Measurements from ENCODE around the gene SOX6. TPM values are rescaled to one million over a fixed set of nuclear protein-coding genes. Genes with fewer than 3 reads are reported as not detected.

The SOX6 gene
- total RNA-seq, 3 donors from 2014 or later = 2.0 to 8.0 (median 7.9) TPM

DNA sequence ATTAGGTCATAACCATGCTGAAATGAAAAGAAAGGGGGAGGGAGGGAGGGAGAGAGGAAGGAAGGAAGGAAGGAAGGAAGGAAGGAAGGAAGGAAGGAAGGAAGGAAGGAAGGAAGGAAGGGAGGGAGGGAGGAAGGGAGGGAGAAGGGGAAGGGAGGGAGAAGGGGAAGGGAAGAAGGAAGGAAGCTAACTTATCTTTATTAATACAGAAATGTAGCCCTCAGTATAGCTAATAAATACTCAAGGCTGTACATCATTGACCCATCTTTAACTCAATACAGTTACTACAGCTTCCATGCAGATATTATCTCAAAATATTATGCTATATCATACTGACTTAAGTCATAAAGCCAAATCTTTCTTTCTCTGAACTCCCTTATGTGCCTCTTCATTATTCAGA, 17.4 kb upstream of the SOX6 start:
- H3K27me3 ChIP-seq = no peaks in the 10 kb centered on the region

GRCh38 chr11:16372355-16372754, 16.0 kb upstream of the SOX6 start:
- Histone ChIP-seq H3K27me3 (no peaks in the 10 kb centered on the region), H3K4me3 (no peak overlapping the region), H3K4me1 (no peaks in the 10 kb centered on the region), H3K9me3 (no peaks in the 10 kb centered on the region), H3K27ac (no peak overlapping the region), H3K36me3 (no peaks in the 10 kb centered on the region)
- intact Hi-C loops (cut with DNase I; ENCODE audit: low total_unique reads) = no loop called here
- TF ChIP-seq POLR2AphosphoS5 (IDR thresholded peaks at IDR 0.05) = no peak
- TF ChIP-seq POLR2A (IDR thresholded peaks at IDR 0.05) = no peak
- TF ChIP-seq CTCF (IDR thresholded peaks at IDR 0.05) = no peak
- no peak for DNase-seq (ENCODE audit: low spot score in 2 of 2)

More for the DNA sequence above, 17.4 kb upstream of the SOX6 start:
- intact Hi-C loops (cut with DNase I; ENCODE audit: low total_unique reads) = no loop called here
- no peak for DNase-seq (ENCODE audit: low spot score in 2 of 2)
- Histone ChIP-seq H3K9me3 (no peaks in the 10 kb centered on the region), H3K4me3 (no peak overlapping the region), H3K4me1 (no peaks in the 10 kb centered on the region), H3K27ac (no peak overlapping the region), H3K36me3 (no peaks in the 10 kb centered on the region)
- no peak for TF ChIP-seq CTCF (IDR thresholded peaks at IDR 0.05)
- TF ChIP-seq POLR2AphosphoS5 (IDR thresholded peaks at IDR 0.05) = no peak
- TF ChIP-seq POLR2A (IDR thresholded peaks at IDR 0.05) = no peak

DNA sequence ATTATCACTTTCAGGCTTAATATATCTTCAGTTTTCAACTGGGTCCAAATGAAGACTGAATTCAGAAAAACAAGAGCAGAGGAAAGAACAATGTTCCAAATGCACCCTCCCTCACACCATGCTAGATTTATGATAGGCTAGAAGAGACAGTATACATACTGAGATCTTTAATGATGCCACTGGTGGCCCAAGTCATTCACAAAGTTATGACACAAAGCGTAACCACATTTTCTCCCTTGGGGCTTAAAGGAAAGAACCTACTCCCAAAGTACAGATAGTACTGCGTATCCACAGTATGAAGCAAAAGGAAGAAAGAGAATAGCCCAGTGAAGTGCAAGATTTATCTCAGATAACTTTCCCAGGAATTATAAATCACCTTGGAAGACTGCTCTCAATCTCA, 10.9 kb upstream of the SOX6 start:
- no peak for TF ChIP-seq POLR2A (IDR thresholded peaks at IDR 0.05)
- TF ChIP-seq CTCF (IDR thresholded peaks at IDR 0.05) = no peak
- no peak for TF ChIP-seq POLR2AphosphoS5 (IDR thresholded peaks at IDR 0.05)
- no peaks in the 10 kb centered on the region for H3K36me3 ChIP-seq
- H3K27me3 ChIP-seq = no peaks in the 10 kb centered on the region
- no peak for DNase-seq (ENCODE audit: low spot score in 2 of 2)
- intact Hi-C loops (cut with DNase I; ENCODE audit: low total_unique reads) = no loop called here
- no peaks in the 10 kb centered on the region for H3K9me3 ChIP-seq
- H3K27ac ChIP-seq = no peak overlapping the region
- no peak overlapping the region for H3K4me3 ChIP-seq
- H3K4me1 ChIP-seq = no peaks in the 10 kb centered on the region

- Histone ChIP-seq H3K36me3 (no peaks in the 10 kb centered on the region), H3K9me3 (no peaks in the 10 kb centered on the region), H3K4me1 (no peaks in the 10 kb centered on the region), H3K4me3 (no peak overlapping the region), H3K27ac (no peak overlapping the region), H3K27me3 (no peaks in the 10 kb centered on the region)
- intact Hi-C loops (cut with DNase I; ENCODE audit: low total_unique reads) = no loop called here
- no peak for TF ChIP-seq CTCF (IDR thresholded peaks at IDR 0.05)
- TF ChIP-seq POLR2A (IDR thresholded peaks at IDR 0.05) = no peak
- no peak for TF ChIP-seq POLR2AphosphoS5 (IDR thresholded peaks at IDR 0.05)
- no peak for DNase-seq (ENCODE audit: low spot score in 2 of 2)
Observed at GRCh38 chr11:16365581-16366228, 9.4 kb upstream of the SOX6 start.

DNA sequence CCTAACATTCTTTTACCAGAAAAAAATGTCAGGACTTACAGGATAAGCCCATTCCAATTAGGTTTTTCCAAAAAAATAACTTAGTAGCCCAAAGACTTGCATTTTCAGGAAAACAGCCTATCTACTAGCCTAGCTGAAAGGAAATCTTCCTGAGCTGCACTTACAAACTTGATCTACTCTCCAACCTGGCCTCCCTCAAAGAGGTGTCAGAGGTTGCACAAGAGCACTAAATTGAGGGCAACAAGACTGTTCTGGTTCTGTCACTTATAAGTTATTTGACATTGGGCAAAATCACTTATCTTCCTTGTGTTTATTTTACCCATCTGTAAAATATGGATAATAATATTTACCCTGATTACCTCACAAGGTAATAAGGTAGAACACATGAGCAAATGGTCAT, 7.9 kb upstream of the SOX6 start:
- H3K36me3 ChIP-seq = no peaks in the 10 kb centered on the region
- no peaks in the 10 kb centered on the region for H3K27me3 ChIP-seq
- H3K4me3 ChIP-seq = no peak overlapping the region
- no peak overlapping the region for H3K27ac ChIP-seq
- no peak for DNase-seq (ENCODE audit: low spot score in 2 of 2)
- TF ChIP-seq POLR2AphosphoS5 (IDR thresholded peaks at IDR 0.05) (no peak), POLR2A (IDR thresholded peaks at IDR 0.05) (no peak), CTCF (IDR thresholded peaks at IDR 0.05) (no peak)
- H3K9me3 ChIP-seq = no peaks in the 10 kb centered on the region
- no peaks in the 10 kb centered on the region for H3K4me1 ChIP-seq
- intact Hi-C loops (cut with DNase I; ENCODE audit: low total_unique reads) = no loop called here
